Bronchus fibroblast of lung (primary cell): ENCODE data around the gene CXorf51B. TPM values are rescaled to one million over a fixed set of nuclear protein-coding genes. Genes with fewer than 3 reads are reported as not detected.

Experiments
- total RNA-seq: library from RNA; depleted of rRNA; stranded (reverse); fragments of >200 nt; gene quantifications from 2 replicates; pipeline ENCODE4 v1.2.3, GENCODE V29; 2015

Gene CXorf51B
- not detected in 2 replicates for total RNA-seq

GRCh38 chrX:146809471-146809870 lies at the start of gene CXorf51B:
CXorf51B (plus strand) TSS chrX:146809771; CDS start chrX:146809792, 21 bp downstream.

GRCh38 chrX:146814644-146815043 lies 5.1 kb downstream of the CXorf51B start, which contains the start of gene CXorf51A:
CXorf51A (minus strand) TSS chrX:146814744; CDS start chrX:146814723, 21 bp downstream.

Other genes starting within 250 kb of the CXorf51B start
- gene CXorf51A, start 5.0 kb downstream of the CXorf51B start, total RNA-seq = not detected in 2 replicates